Brain microvascular endothelial cell (primary cell): ENCODE data around the gene NAA15.
A peak's percentile ranks its signal among the peaks of the same experiment; 100 is the strongest.

Experiments
- DNase-seq: peaks from one replicate; pipeline ENCODE4 v3.0.0-alpha.2; 2020
- H3K27ac ChIP-seq: fragments of 250-450 bp; sonication (Bioruptor Pico); 2 replicates; pipeline ENCODE4 v1.5.1; 2020; ENCODE audit warnings: mild to moderate bottlenecking, moderate library complexity
- H3K27me3 ChIP-seq: fragments of 250-450 bp; sonication (Bioruptor Pico); replicated peaks from 2 replicates; pipeline ENCODE4 v1.5.1; 2020; ENCODE audit warnings: mild to moderate bottlenecking
- H3K36me3 ChIP-seq: fragments of 250-450 bp; sonication (Bioruptor Pico); replicated peaks from 2 replicates; pipeline ENCODE4 v1.5.1; 2020; ENCODE audit warnings: mild to moderate bottlenecking
- H3K4me3 ChIP-seq: 2 replicates; pipeline ENCODE4 v1.5.1; 2011; ENCODE audit warnings: low read depth, mild to moderate bottlenecking, control low read depth, low read length, moderate library complexity
- CTCF ChIP-seq: IDR thresholded peaks from 2 replicates; pipeline ENCODE4 v1.5.1; 2011; ENCODE audit warnings: low read depth, mild to moderate bottlenecking, moderate library complexity, low read length, control low read depth, inconsistent platforms; ENCODE audit errors: missing control alignments
- in situ Hi-C: cut with HindIII; loops from 2 replicates; pipeline ENCODE4 v1.10.0; 2017; ENCODE audit warnings: low sequenced_read_pairs, low pct_ligation_motif_present

Gene NAA15

GRCh38 chr4:139451997-139452396 lies 150.7 kb downstream of the NAA15 start:
- no peaks in the 10 kb centered on the region for H3K27me3 ChIP-seq
- no peak for DNase-seq
- no peaks in the 10 kb centered on the region for H3K36me3 ChIP-seq
- in situ Hi-C loops: no loop called here
- H3K4me3 ChIP-seq: no peak overlapping the region
- no peak for TF ChIP-seq CTCF
- no peak overlapping the region for H3K27ac ChIP-seq

- peak overlapping the region; percentile 99 for H3K4me3 ChIP-seq
- in situ Hi-C loops: no loop called here
- no peaks in the 10 kb centered on the region for H3K36me3 ChIP-seq
- TF ChIP-seq CTCF: peak; percentile 63
- H3K27ac ChIP-seq: peak overlapping the region; percentile 94
- no peaks in the 10 kb centered on the region for H3K27me3 ChIP-seq
- peak; percentile 72 for DNase-seq
Measured at GRCh38 chr4:139453041-139453370, 151.7 kb downstream of the NAA15 start.

GRCh38 chr4:139453371-139454110 lies 152.2 kb downstream of the NAA15 start:
- Histone ChIP-seq H3K4me3 (peak overlapping the region; percentile 99), H3K27ac (peak overlapping the region; percentile 94), H3K27me3 (no peaks in the 10 kb centered on the region), H3K36me3 (no peaks in the 10 kb centered on the region)
- DNase-seq: peak; percentile 97
- no peak for TF ChIP-seq CTCF
- in situ Hi-C loops: no loop called here

- no peak for DNase-seq
- Histone ChIP-seq H3K4me3 (peak within 1 kb of the TSS; percentile 99), H3K27ac (peak within 1 kb of the TSS; percentile 94), H3K36me3 (no peaks in the 10 kb centered on the region), H3K27me3 (no peaks in the 10 kb centered on the region)
- TF ChIP-seq CTCF: no peak
- in situ Hi-C loops: no loop called here
Measured at GRCh38 chr4:139454111-139455045, 153.1 kb downstream of the NAA15 start, which contains the start of gene RAB33B. TSS of gene RAB33B (plus strand) at chr4:139454121. CDS start at chr4:139454196, 75 bp downstream.

- in situ Hi-C loops: no loop called here
- no peaks in the 10 kb centered on the region for H3K27me3 ChIP-seq
- peak overlapping the region; percentile 99 for H3K4me3 ChIP-seq
- no peaks in the 10 kb centered on the region for H3K36me3 ChIP-seq
- no peak for DNase-seq
- H3K27ac ChIP-seq: no peak overlapping the region
- TF ChIP-seq CTCF: no peak
Measured at GRCh38 chr4:139455126-139455538, 153.8 kb downstream of the NAA15 start.
